Activated CD8-positive, alpha-beta memory T cell treated with anti-CD3 and anti-CD28 coated beads for 48 hours (primary cell): ENCODE results near the gene LRRFIP1.
"Not testable (repeated sequence)": the region's sequence is repeated elsewhere in the genome, so short reads cannot be mapped to it uniquely, and the experiment has no call there.

Source experiments
- DNase-seq, 3 experiments: peaks; one replicate each; pipeline ENCODE4 v3.0.0-alpha.2; 2020; ENCODE audit warnings: low read depth in 2 of 3, low spot score in 2 of 3

Gene LRRFIP1

GRCh38 chr2:237763812-237764211 lies 136.4 kb downstream of the LRRFIP1 start:
- no peak for DNase-seq

GRCh38 chr2:237765122-237765521 lies 137.7 kb downstream of the LRRFIP1 start:
- DNase-seq = not testable (repeated sequence)

GRCh38 chr2:237765875-237766274 lies 138.5 kb downstream of the LRRFIP1 start:
- no peak for DNase-seq

- DNase-seq = no peak
Observed at GRCh38 chr2:237766340-237766739, 139.0 kb downstream of the LRRFIP1 start.

GRCh38 chr2:237772513-237772912 lies 145.1 kb downstream of the LRRFIP1 start:
- DNase-seq = no peak

GRCh38 chr2:237773826-237774225 lies 146.4 kb downstream of the LRRFIP1 start:
- no peak for DNase-seq

- DNase-seq = no peak
Observed at GRCh38 chr2:237774811-237775553, 147.6 kb downstream of the LRRFIP1 start.

GRCh38 chr2:237779521-237779920 lies 152.1 kb downstream of the LRRFIP1 start:
- no peak for DNase-seq

- no peak for DNase-seq
Observed at GRCh38 chr2:237782181-237782580, 154.8 kb downstream of the LRRFIP1 start.

GRCh38 chr2:237783678-237784077 lies 156.3 kb downstream of the LRRFIP1 start:
- DNase-seq = not testable (repeated sequence)

- DNase-seq = no peak
Observed at GRCh38 chr2:237786936-237787335, 159.5 kb downstream of the LRRFIP1 start.

GRCh38 chr2:237790353-237790752 lies 163.0 kb downstream of the LRRFIP1 start:
- DNase-seq = no peak

- DNase-seq = no peak
Observed at GRCh38 chr2:237791977-237792727, 164.8 kb downstream of the LRRFIP1 start.

GRCh38 chr2:237797253-237797652 lies 169.9 kb downstream of the LRRFIP1 start:
- DNase-seq = no peak

GRCh38 chr2:237798236-237799059 lies 171.1 kb downstream of the LRRFIP1 start, which contains the start of gene RBM44:
Gene RBM44 (plus strand): TSS chr2:237798779. CDS start chr2:237813610, 14,831 bp downstream.
- no peak for DNase-seq

GRCh38 chr2:237799060-237799428 lies 171.7 kb downstream of the LRRFIP1 start:
- DNase-seq = no peak

GRCh38 chr2:237801466-237801865 lies 174.1 kb downstream of the LRRFIP1 start:
- DNase-seq = no peak

- DNase-seq = no peak
Observed at GRCh38 chr2:237806334-237806733, 178.9 kb downstream of the LRRFIP1 start.

- no peak for DNase-seq
Observed at GRCh38 chr2:237815637-237816036, 188.2 kb downstream of the LRRFIP1 start.

GRCh38 chr2:237816531-237816930 lies 189.1 kb downstream of the LRRFIP1 start:
- DNase-seq = no peak

GRCh38 chr2:237818066-237818473 lies 190.7 kb downstream of the LRRFIP1 start:
- no peak for DNase-seq

- DNase-seq = no peak
Observed at GRCh38 chr2:237819231-237819630, 191.8 kb downstream of the LRRFIP1 start.
